Muscle layer of duodenum (tissue), 2 donors: ENCODE measurements around the gene ZNF697.
A peak's percentile ranks its signal among the peaks of the same experiment; 100 is the strongest.

Source experiments
- H3K27ac ChIP-seq: one replicate; pipeline ENCODE4 v1.7.0; 2013; ENCODE audit warnings: mild to moderate bottlenecking, low read length
- H3K27me3 ChIP-seq: one replicate; pipeline ENCODE4 v1.7.0; 2013; ENCODE audit warnings: low read depth, mild to moderate bottlenecking, control low read depth, low read length
- H3K36me3 ChIP-seq, 2 donors: one replicate each; pipeline ENCODE4 v1.7.0; 2013; ENCODE audit warnings: low read length in 2 of 2, control low read depth in 1 of 2, mild to moderate bottlenecking in 1 of 2; ENCODE audit not compliant: insufficient read depth in 2 of 2, control insufficient read depth in 1 of 2
- H3K4me1 ChIP-seq, 2 donors: one replicate each; pipeline ENCODE4 v1.7.0; 2013; ENCODE audit warnings: low read length in 2 of 2, mild to moderate bottlenecking in 2 of 2, control low read depth in 1 of 2, moderate library complexity in 1 of 2; ENCODE audit not compliant: insufficient read depth in 2 of 2, control insufficient read depth in 1 of 2
- H3K4me3 ChIP-seq, 2 donors: one replicate each; pipeline ENCODE4 v1.7.0; 2013; ENCODE audit warnings: low read length in 2 of 2, low read depth in 1 of 2, mild to moderate bottlenecking in 1 of 2
- H3K9me3 ChIP-seq, 2 donors: one replicate each; pipeline ENCODE4 v1.7.0; 2013; ENCODE audit warnings: low read length in 2 of 2, control low read depth in 1 of 2, mild to moderate bottlenecking in 1 of 2; ENCODE audit not compliant: control insufficient read depth in 1 of 2
- donor health status: healthy.

ZNF697 gene

GRCh38 chr1:119646521-119647227 lies 1.4 kb downstream of the ZNF697 start:
- Histone ChIP-seq H3K9me3 (no peaks in the 10 kb centered on the region), H3K4me3 (peak overlapping the region; percentile 86 to 88), H3K36me3 (no peaks in the 10 kb centered on the region), H3K27me3 (no peaks in the 10 kb centered on the region), H3K27ac (no peak overlapping the region), H3K4me1 (peaks cover 0 to 10% of the 10 kb centered on the region in 2 donors)

DNA sequence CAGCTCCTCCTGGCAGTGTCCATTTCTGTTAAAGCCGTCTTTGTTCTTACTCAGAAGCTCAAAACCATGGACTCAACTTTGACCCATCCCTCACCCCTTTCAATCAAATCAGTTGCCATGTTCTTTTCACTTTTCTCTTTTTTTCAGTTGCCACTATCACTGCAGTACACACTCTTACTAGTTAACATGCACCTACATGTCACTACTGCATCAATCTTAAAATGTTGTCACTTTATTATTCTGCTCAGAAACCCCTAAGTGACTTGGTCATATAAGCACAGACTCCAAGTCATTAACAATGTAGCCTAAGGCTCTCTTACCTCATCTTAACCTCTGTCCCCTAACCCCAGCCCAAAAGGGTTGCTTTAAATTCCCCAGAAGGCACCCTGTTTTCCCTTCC lies 9.0 kb downstream of the ZNF697 start:
- no peaks in the 10 kb centered on the region for H3K9me3 ChIP-seq
- no peak overlapping the region for H3K4me3 ChIP-seq
- no peaks in the 10 kb centered on the region for H3K36me3 ChIP-seq
- H3K4me1 ChIP-seq: peaks cover 0 to 27% of the 10 kb centered on the region in 2 donors
- no peaks in the 10 kb centered on the region for H3K27me3 ChIP-seq
- no peak overlapping the region for H3K27ac ChIP-seq

DNA sequence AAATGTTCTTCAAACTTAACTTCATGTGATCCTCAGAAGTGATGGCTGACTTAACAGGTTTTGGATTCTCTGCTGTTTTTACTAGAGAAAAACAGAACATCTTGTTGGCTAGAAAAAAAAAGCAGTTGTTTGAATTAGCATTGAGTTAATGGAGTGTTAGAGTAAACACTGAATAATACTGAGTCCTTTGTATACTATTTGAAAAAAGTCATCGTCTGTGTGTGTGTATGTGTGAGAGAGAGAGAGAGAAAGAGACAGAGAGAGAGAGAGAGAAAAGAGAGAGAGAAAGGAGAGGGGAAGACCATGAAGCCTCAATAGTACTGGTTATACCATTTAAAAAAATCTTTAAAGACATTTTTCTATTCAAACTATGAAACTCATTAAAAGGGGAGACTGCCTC lies 10.4 kb downstream of the ZNF697 start:
- Histone ChIP-seq H3K27ac (no peak overlapping the region), H3K27me3 (no peaks in the 10 kb centered on the region), H3K4me3 (no peak overlapping the region), H3K36me3 (no peaks in the 10 kb centered on the region), H3K4me1 (peaks cover 2 to 35% of the 10 kb centered on the region in 2 donors), H3K9me3 (no peaks in the 10 kb centered on the region)

- H3K9me3 ChIP-seq: no peaks in the 10 kb centered on the region
- H3K4me3 ChIP-seq: no peak overlapping the region
- no peaks in the 10 kb centered on the region for H3K27me3 ChIP-seq
- peaks cover 7 to 45% of the 10 kb centered on the region in 2 donors for H3K4me1 ChIP-seq
- H3K36me3 ChIP-seq: no peaks in the 10 kb centered on the region
- no peak overlapping the region for H3K27ac ChIP-seq
Measured at GRCh38 chr1:119636491-119637089, 11.5 kb downstream of the ZNF697 start.

- H3K36me3 ChIP-seq: no peaks in the 10 kb centered on the region
- no peaks in the 10 kb centered on the region for H3K27me3 ChIP-seq
- peaks cover 7 to 50% of the 10 kb centered on the region in 2 donors for H3K4me1 ChIP-seq
- H3K9me3 ChIP-seq: no peaks in the 10 kb centered on the region
- H3K4me3 ChIP-seq: no peak overlapping the region
- no peak overlapping the region for H3K27ac ChIP-seq
Measured at GRCh38 chr1:119635811-119636390, 12.2 kb downstream of the ZNF697 start.

DNA sequence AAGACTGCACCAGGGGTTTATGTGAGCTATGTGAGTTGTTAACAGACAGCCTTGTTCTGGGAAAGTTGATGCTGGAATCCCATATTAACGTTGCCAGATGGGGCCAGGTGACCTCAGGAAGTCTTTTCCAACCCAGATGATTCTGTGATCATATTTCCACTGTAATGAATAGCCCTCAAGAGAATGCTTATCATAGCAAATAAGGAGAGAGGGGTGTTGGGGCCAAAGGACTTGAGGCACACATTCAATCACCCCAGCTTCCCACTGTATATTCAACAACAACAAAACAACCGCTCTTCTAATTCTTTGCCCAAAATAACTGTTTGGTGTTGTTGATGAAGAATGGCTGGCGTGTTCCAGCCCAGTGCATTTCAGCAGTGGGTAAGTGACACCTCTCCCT lies 14.1 kb downstream of the ZNF697 start:
- Histone ChIP-seq H3K27me3 (no peaks in the 10 kb centered on the region), H3K4me3 (no peak overlapping the region), H3K4me1 (peaks cover 7 to 50% of the 10 kb centered on the region in 2 donors), H3K36me3 (no peaks in the 10 kb centered on the region), H3K27ac (no peak overlapping the region), H3K9me3 (no peaks in the 10 kb centered on the region)

GRCh38 chr1:119633575-119633974 lies 14.5 kb downstream of the ZNF697 start:
- Histone ChIP-seq H3K36me3 (no peaks in the 10 kb centered on the region), H3K27me3 (no peaks in the 10 kb centered on the region), H3K9me3 (no peaks in the 10 kb centered on the region), H3K27ac (no peak overlapping the region), H3K4me3 (no peak overlapping the region), H3K4me1 (peaks cover 7 to 50% of the 10 kb centered on the region in 2 donors)

- peaks cover 7 to 43% of the 10 kb centered on the region in 2 donors for H3K4me1 ChIP-seq
- H3K9me3 ChIP-seq: no peaks in the 10 kb centered on the region
- no peak overlapping the region for H3K4me3 ChIP-seq
- no peaks in the 10 kb centered on the region for H3K36me3 ChIP-seq
- H3K27ac ChIP-seq: no peak overlapping the region
- H3K27me3 ChIP-seq: no peaks in the 10 kb centered on the region
Measured at GRCh38 chr1:119632841-119633240, 15.2 kb downstream of the ZNF697 start.

- H3K27me3 ChIP-seq: no peaks in the 10 kb centered on the region
- H3K4me1 ChIP-seq: peaks cover 15 to 44% of the 10 kb centered on the region in 2 donors
- H3K4me3 ChIP-seq: peak overlapping the region; percentile 4 to 43
- H3K27ac ChIP-seq: no peak overlapping the region
- no peaks in the 10 kb centered on the region for H3K36me3 ChIP-seq
- no peaks in the 10 kb centered on the region for H3K9me3 ChIP-seq
Measured at GRCh38 chr1:119632103-119632490, 16.0 kb downstream of the ZNF697 start.

GRCh38 chr1:119631433-119632102 lies 16.5 kb downstream of the ZNF697 start:
- Histone ChIP-seq H3K9me3 (no peaks in the 10 kb centered on the region), H3K4me3 (peak overlapping the region; percentile 28 to 43), H3K36me3 (no peaks in the 10 kb centered on the region), H3K27ac (no peak overlapping the region), H3K4me1 (peaks cover 17 to 46% of the 10 kb centered on the region in 2 donors), H3K27me3 (no peaks in the 10 kb centered on the region)

DNA sequence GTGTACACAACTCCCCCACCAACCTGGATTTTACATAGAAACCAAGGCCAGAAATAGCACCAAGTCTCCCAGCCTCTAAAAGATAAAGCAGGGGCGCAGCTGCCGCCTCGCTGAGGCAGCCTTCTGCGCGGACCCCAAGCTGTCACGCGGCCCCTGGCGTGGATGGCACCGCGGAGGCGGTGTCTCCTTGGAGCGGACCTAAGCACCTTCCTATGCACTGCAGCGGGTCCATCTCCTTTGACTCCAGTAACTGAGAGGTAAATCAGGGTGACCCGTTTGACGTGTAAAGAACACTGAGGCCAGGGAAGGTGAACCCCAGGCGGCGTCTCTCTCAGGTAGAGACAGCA lies 17.0 kb downstream of the ZNF697 start:
- Histone ChIP-seq H3K27me3 (no peaks in the 10 kb centered on the region), H3K4me1 (peaks cover 17 to 49% of the 10 kb centered on the region in 2 donors), H3K4me3 (peak overlapping the region; percentile 28 to 43), H3K9me3 (no peaks in the 10 kb centered on the region), H3K36me3 (no peaks in the 10 kb centered on the region), H3K27ac (no peak overlapping the region)
